Mesothelial cell of epicardium (in vitro differentiated cells): Measurements from ENCODE around the gene FAM174C. TPM values are rescaled to one million over a fixed set of nuclear protein-coding genes. Genes with fewer than 3 reads are reported as not detected.
"Not testable (repeated sequence)": the region's sequence is repeated elsewhere in the genome, so short reads cannot be mapped to it uniquely, and the experiment has no call there.

Source experiments
- DNase-seq, 2 experiments: peaks; one replicate each; pipeline ENCODE4 v3.0.0; 2021; ENCODE audit warnings: low spot score in 2 of 2; ENCODE audit not compliant: unreplicated experiment in 2 of 2
- H3K27ac Mint-ChIP-seq: 2 replicates; pipeline ENCODE4 v1.8.0; 2021; ENCODE audit warnings: mixed read lengths
- H3K27me3 Mint-ChIP-seq: 2 replicates; pipeline ENCODE4 v1.8.0; 2021; ENCODE audit warnings: low read depth, mixed read lengths
- H3K36me3 Mint-ChIP-seq: 2 replicates; pipeline ENCODE4 v1.8.0; 2021; ENCODE audit warnings: mixed read lengths
- H3K4me1 Mint-ChIP-seq: 2 replicates; pipeline ENCODE4 v1.8.0; 2021; ENCODE audit warnings: mixed read lengths
- H3K4me3 Mint-ChIP-seq: 2 replicates; pipeline ENCODE4 v1.8.0; 2021; ENCODE audit warnings: mild to moderate bottlenecking, moderate library complexity, mixed read lengths
- H3K9me3 Mint-ChIP-seq: 2 replicates; pipeline ENCODE4 v1.8.0; 2021; ENCODE audit warnings: mixed read lengths
- total RNA-seq: library from RNA; stranded (reverse); gene quantifications from 3 replicates; pipeline ENCODE4 v1.2.1, GENCODE V29; 2021
- TF ChIP-seq, protein P1 (sequence below): fragments of 200-600 bp; sonication (generic); IDR thresholded peaks from one replicate; pipeline ENCODE4 v1.5.0; 2021; ENCODE audit warnings: antibody characterized with exemption; ENCODE audit not compliant: unreplicated experiment

The FAM174C gene
- total RNA-seq, 1 donor from 2014 or later, result 24.4 TPM

DNA sequence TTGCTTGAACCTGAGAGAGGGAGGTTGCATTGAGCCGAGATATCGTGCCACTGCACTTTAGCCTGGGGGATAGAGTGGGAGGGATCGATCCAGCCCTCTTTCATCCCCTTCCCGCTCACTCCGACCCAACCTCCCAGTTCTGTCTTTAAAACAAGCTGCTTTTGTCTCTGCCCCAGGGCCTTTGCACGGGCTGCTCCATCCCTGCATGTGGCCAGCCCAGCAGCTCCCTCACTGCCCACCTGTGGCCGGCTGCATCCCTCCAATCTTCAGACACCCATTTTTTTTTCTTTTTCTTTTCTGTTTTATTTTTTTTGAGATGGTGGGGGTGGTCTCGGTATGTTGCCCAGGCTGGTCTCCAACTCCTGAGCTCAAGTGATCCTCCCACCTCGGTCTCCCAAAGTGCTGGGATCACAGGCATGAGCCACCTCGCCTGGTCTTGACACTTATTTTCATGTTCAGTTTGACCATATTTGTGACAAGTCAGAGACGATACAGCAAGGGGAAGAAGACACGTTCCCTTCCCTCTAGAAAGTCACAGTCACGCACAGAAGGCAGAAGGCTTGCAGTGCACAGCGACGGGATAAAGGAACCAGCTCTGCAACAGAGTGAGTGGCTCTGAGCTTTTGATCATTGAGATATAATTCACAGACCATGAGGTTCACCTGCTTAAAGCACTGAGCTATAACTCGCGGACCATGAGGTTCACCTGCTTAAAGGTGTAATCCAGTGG lies 42.1 kb downstream of the FAM174C start:
- peaks cover 8% of the 10 kb centered on the region for H3K4me1 Mint-ChIP-seq
- H3K9me3 Mint-ChIP-seq, result no peaks in the 10 kb centered on the region
- H3K4me3 Mint-ChIP-seq, result no peak overlapping the region
- DNase-seq, result no peak
- no peak overlapping the region for H3K27ac Mint-ChIP-seq
- no peaks in the 10 kb centered on the region for H3K36me3 Mint-ChIP-seq
- TF ChIP-seq, protein P1, sequence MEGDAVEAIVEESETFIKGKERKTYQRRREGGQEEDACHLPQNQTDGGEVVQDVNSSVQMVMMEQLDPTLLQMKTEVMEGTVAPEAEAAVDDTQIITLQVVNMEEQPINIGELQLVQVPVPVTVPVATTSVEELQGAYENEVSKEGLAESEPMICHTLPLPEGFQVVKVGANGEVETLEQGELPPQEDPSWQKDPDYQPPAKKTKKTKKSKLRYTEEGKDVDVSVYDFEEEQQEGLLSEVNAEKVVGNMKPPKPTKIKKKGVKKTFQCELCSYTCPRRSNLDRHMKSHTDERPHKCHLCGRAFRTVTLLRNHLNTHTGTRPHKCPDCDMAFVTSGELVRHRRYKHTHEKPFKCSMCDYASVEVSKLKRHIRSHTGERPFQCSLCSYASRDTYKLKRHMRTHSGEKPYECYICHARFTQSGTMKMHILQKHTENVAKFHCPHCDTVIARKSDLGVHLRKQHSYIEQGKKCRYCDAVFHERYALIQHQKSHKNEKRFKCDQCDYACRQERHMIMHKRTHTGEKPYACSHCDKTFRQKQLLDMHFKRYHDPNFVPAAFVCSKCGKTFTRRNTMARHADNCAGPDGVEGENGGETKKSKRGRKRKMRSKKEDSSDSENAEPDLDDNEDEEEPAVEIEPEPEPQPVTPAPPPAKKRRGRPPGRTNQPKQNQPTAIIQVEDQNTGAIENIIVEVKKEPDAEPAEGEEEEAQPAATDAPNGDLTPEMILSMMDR, result no peak
- peaks cover 26% of the 10 kb centered on the region for H3K27me3 Mint-ChIP-seq

GRCh38 chr19:1318678-1319471 lies 43.5 kb downstream of the FAM174C start:
- H3K27me3 Mint-ChIP-seq, result peaks cover 28% of the 10 kb centered on the region
- TF ChIP-seq, protein P1, result no peak
- no peaks in the 10 kb centered on the region for H3K9me3 Mint-ChIP-seq
- H3K4me1 Mint-ChIP-seq, result peaks cover 3% of the 10 kb centered on the region
- H3K4me3 Mint-ChIP-seq, result no peak overlapping the region
- DNase-seq, result no peak
- H3K27ac Mint-ChIP-seq, result no peak overlapping the region
- H3K36me3 Mint-ChIP-seq, result no peaks in the 10 kb centered on the region

DNA sequence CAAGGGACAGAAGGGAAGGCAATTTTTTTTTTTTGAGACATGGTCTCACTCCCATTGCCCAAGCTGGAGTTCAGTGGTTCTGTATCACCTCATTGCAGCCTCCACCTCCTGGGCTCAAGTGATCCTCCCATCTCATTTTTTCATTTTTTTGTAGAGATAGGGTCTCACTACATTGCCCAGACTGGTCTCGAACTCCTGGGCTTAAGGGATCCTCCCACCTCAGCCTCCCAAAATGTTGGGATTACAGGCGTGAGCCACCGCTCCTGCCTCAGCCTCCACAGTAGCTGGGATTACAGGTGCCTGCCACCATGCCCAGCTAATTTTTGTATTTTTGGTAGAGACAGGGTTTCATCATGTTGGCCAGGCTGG lies 44.9 kb downstream of the FAM174C start:
- not testable (repeated sequence) for H3K9me3 Mint-ChIP-seq, H3K4me1 Mint-ChIP-seq, H3K4me3 Mint-ChIP-seq, H3K27ac Mint-ChIP-seq, DNase-seq, H3K36me3 Mint-ChIP-seq
- peaks cover 26% of the 10 kb centered on the region for H3K27me3 Mint-ChIP-seq

DNA sequence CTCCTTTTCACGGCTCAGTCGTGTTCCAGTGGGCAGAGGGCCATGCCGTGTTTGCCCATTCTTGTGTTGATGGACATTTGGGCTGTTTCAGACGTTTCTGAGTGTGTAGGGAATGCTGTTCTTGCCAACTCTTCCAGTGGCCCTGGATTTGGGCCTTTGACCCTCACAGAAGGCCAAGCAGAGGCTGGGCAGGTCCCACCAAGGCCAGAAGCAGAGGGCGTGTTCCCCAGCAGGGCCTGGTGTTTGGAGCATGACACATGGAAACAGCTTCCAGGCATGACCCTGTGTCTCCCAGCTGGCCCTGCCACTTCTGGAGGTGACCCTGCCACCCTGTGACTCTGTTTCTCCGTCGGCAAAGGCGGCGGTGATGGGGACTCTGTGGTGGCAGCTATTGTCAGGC lies 46.2 kb downstream of the FAM174C start:
- no peak overlapping the region for H3K4me3 Mint-ChIP-seq
- DNase-seq, result no peak
- no peaks in the 10 kb centered on the region for H3K36me3 Mint-ChIP-seq
- no peak overlapping the region for H3K27ac Mint-ChIP-seq
- TF ChIP-seq, protein P1, result no peak
- H3K4me1 Mint-ChIP-seq, result no peaks in the 10 kb centered on the region
- H3K27me3 Mint-ChIP-seq, result peaks cover 18% of the 10 kb centered on the region
- H3K9me3 Mint-ChIP-seq, result no peaks in the 10 kb centered on the region

- Mint-ChIP-seq H3K4me3 (no peak overlapping the region), H3K4me1 (no peaks in the 10 kb centered on the region), H3K27me3 (peaks cover 11% of the 10 kb centered on the region)
Observed at GRCh38 chr19:1322198-1322981, 47.1 kb downstream of the FAM174C start.

More at GRCh38 chr19:1322198-1322981, 47.1 kb downstream of the FAM174C start:
- Mint-ChIP-seq H3K27ac (no peak overlapping the region), H3K36me3 (no peaks in the 10 kb centered on the region), H3K9me3 (no peaks in the 10 kb centered on the region)
- TF ChIP-seq, protein P1, result no peak
- no peak for DNase-seq
